SK-N-MC (cell line): ENCODE measurements around the gene RUVBL2.

Experiments used
- DNase-seq: peaks from one replicate; pipeline ENCODE4 v3.0.0-alpha.2; 2011; ENCODE audit warnings: low read depth, low spot score
- H3K27ac ChIP-seq: fragments of 200-600 bp; sonication (generic); 2 replicates; pipeline ENCODE4 v1.5.1; 2016; ENCODE audit warnings: mixed run types
- H3K36me3 ChIP-seq: fragments of 200-600 bp; sonication (generic); 2 replicates; pipeline ENCODE4 v1.6.1; 2017; ENCODE audit warnings: antibody characterized with exemption, low read length, mixed read lengths; ENCODE audit not compliant: insufficient read depth
- H3K4me3 ChIP-seq: fragments of 200-600 bp; sonication (generic); 2 replicates; pipeline ENCODE4 v1.5.1; 2016
- H3K9ac ChIP-seq: fragments of 200-600 bp; sonication (generic); 2 replicates; pipeline ENCODE4 v1.8.0; 2017; ENCODE audit warnings: mixed run types, mixed read lengths; ENCODE audit not compliant: insufficient read length
- H3K9me3 ChIP-seq: fragments of 200-600 bp; sonication (generic); 2 replicates; pipeline ENCODE4 v1.6.1; 2017; ENCODE audit warnings: low read depth, mild to moderate bottlenecking, antibody characterized with exemption, low read length, moderate library complexity, mixed read lengths
- EZH2 ChIP-seq: fragments of 200-600 bp; sonication (generic); IDR thresholded peaks from one replicate; pipeline ENCODE4 v1.6.1; 2017; ENCODE audit warnings: antibody characterized with exemption
- FOXP2 ChIP-seq: optimal IDR thresholded peaks from 2 replicates; pipeline ENCODE3; 2011; ENCODE audit warnings: mild to moderate bottlenecking, moderate library complexity; ENCODE audit not compliant: insufficient read depth; ENCODE audit errors: extremely low read length, control extremely low read depth
- POLR2AphosphoS5 ChIP-seq: IDR thresholded peaks from 2 replicates; pipeline ENCODE4 v1.6.1; 2012; ENCODE audit warnings: mild to moderate bottlenecking, low read depth, low read length, borderline replicate concordance

RUVBL2 gene

DNA sequence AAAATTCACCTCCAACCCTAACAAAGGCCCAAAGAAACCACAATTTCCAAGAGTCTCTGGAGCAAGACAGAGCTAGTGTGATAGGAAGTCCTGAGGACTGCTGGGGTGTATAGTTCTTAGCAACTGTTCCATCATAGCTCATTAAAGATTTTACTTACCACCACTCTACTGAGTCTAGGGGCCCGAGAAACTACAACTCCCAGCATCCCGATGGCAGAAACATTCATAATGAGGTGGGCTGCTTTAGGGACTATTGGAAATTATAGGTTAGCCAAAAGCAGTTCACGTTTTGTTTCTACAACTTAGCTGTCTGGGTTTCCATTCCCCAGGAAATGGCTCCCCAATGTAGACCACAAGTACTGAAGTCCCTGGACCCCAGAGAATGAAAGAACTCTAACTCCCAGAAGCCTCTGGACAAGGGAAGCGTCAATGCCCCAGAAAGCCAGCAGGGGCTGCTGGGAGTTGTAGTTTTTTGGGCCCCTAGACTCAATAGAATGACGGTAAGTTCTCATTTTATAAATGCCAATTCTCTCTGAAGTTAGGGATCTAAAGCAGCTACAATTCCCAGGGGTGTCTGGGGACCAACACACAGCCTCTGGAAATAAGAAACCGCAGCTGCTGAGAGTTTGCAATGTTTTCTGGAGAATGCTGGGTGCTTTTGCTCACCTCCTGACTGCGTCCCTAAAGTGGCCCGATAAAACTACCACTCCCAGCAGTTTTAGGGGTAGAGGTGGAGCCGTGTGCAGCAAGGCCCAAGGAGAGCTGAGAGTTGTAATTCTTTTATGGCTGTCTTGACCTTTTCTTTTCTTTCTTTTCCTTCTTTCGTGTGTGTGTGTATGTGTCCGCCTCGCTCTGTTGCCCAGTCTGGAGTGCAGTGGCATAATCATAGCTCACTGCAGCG lies 17.5 kb upstream of the RUVBL2 start:
- no peak for DNase-seq
- peaks cover 11% of the 10 kb centered on the region for H3K36me3 ChIP-seq

DNA sequence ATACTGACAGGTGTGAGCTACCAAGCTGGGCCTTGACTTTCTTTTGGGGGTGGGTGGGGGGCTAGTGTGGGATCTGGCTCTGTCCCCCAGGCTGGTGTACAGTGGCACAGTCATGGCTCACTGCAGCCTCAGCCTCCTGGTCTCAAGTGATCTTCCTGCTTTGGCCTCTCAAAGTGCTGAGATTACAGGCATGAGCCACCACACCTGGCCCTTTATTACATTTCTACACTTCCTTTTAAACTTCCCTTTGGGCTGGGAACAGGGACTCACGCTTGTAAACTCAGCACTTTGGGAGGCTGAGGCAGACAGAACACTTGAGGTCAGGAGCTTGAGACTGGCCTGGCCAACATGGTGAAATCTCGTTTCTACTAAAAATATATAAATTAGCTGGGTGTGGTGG lies 16.6 kb upstream of the RUVBL2 start:
- TF ChIP-seq EZH2 (no peak), FOXP2 (no peak), POLR2AphosphoS5 (no peak)
- no peak for DNase-seq
- peaks cover 14% of the 10 kb centered on the region for H3K36me3 ChIP-seq

More for the DNA sequence above, 17.5 kb upstream of the RUVBL2 start:
- TF ChIP-seq FOXP2, result no peak
- Histone ChIP-seq H3K9me3 (no peaks in the 10 kb centered on the region), H3K4me3 (no peak overlapping the region), H3K27ac (0 out of 2 replicates have a peak overlapping the region, but pooled peaks have one; percentile 9), H3K9ac (no peak overlapping the region)

DNA sequence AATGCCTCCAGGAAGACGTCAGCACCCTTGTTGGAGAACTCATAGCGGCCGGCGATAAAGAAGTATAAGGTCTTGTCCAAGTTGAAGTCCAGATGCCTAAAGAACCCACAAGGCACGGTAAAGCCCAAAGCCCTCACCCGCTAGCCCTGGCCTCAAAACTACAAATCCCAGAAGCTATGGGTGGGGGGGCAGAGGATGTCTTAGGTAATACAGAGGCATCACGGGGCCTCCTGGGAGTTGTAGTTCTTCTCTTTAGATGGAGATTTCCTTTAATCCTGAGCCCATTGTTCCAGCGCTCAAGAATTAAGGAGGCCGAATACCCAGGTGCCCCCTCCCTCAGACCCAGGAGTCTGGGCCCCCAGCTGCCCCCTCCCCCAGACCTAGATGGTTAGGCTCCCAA lies 11.4 kb upstream of the RUVBL2 start:
- Histone ChIP-seq H3K4me3 (no peak overlapping the region), H3K27ac (no peak overlapping the region), H3K9me3 (no peaks in the 10 kb centered on the region), H3K9ac (no peak overlapping the region), H3K36me3 (peaks cover 26% of the 10 kb centered on the region; the same call in 1 of the 2 replicates)
- no peak for DNase-seq
- TF ChIP-seq EZH2 (no peak), FOXP2 (no peak), POLR2AphosphoS5 (no peak)

More for the DNA sequence above, 16.6 kb upstream of the RUVBL2 start:
- Histone ChIP-seq H3K27ac (no peak overlapping the region), H3K9ac (no peak overlapping the region), H3K9me3 (no peaks in the 10 kb centered on the region), H3K4me3 (no peak overlapping the region)

DNA sequence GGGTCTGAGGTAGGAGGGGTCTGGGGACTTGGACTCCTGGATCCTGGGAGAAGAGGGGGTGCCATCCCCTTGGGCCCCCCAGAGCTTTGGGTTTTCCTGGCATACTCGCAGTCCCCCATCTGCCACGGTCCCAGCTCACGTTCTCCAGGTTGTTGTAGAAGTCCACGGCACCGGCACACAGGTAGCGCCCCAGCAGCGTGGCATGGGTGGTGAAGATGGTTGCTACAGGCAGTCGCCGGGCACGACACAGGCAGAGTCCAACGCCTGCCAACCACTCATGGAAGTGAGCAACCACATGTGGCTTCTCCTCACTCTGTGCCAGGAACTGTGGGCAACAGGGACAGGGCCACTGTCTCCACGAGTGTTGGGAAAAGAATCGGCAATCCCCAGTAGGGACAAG lies 8.0 kb upstream of the RUVBL2 start:
- Histone ChIP-seq H3K36me3 (peaks cover 36% of the 10 kb centered on the region; the same call in 1 of the 2 replicates), H3K9me3 (no peaks in the 10 kb centered on the region), H3K4me3 (no peak overlapping the region), H3K9ac (no peak overlapping the region), H3K27ac (no peak overlapping the region)
- no peak for TF ChIP-seq FOXP2
- TF ChIP-seq EZH2, result no peak
- TF ChIP-seq POLR2AphosphoS5, result no peak
- no peak for DNase-seq

DNA sequence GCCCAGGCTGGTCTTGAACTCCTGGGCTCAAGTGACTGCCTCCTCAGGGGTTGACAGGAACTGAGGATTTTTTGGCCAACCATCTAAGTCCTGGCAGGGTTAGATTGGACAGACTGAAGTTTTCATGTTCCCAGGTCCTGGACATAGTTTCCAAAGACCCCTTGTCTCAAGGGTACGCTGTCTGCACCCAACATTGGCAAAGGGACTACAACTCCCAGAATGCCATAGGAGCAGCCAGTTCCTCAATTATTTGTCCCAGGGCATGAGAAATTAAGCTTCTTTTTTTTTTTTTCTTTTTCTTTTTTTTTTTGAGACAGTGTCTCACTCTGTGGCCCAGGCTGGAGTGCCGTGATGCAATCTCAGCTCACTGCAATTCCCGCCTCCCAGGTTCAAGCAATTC lies 7.5 kb upstream of the RUVBL2 start:
- H3K4me3 ChIP-seq, result no peak overlapping the region
- H3K36me3 ChIP-seq, result peaks cover 36% of the 10 kb centered on the region; the same call in 1 of the 2 replicates
- TF ChIP-seq FOXP2, result no peak
- no peak for TF ChIP-seq EZH2
- TF ChIP-seq POLR2AphosphoS5, result no peak
- no peak overlapping the region for H3K27ac ChIP-seq
- DNase-seq, result no peak
- H3K9ac ChIP-seq, result no peak overlapping the region
- H3K9me3 ChIP-seq, result no peaks in the 10 kb centered on the region

DNA sequence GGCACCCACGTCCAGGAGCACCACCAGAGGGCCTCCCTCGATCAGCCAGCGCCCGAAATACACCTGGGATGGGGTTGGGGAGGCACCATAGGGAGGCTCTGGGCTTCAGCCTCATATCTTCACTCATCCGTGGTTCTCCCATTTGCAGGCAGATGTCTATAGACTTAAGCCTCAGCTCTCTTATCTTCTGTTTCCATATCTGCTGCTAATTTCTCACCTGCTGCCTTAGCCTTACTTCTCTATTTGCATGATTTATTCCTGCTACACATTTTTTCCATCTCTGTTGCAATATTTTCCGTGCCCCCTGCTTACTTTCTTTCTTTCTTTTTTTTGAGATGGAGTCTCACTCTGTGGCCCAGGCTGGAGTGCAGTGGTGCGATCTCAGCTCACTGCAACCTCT lies 6.4 kb upstream of the RUVBL2 start:
- Histone ChIP-seq H3K36me3 (peaks cover 32% of the 10 kb centered on the region; the same call in 1 of the 2 replicates), H3K27ac (no peak overlapping the region), H3K9me3 (no peaks in the 10 kb centered on the region), H3K9ac (no peak overlapping the region), H3K4me3 (no peak overlapping the region)
- no peak for DNase-seq
- TF ChIP-seq EZH2 (no peak), FOXP2 (no peak), POLR2AphosphoS5 (no peak)

DNA sequence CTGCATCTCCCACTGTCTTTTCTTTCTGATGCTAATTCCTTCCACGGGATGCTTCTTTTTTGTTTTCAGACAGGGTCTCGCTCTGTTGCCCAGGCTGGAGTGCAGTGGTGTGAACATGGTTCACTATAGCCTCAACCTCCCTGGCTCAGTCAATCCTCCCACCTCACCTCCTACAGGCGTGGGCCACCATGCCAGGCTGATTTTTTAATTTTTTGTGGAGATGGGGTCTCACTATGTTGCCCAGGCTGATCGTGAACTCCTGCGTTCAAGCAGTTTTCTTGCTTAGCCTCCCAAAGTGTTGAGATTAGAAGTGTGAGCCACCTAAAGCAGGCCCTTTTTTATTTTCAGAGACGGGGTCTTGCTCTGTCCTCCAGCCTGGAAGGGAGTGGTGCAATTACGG lies 5.4 kb upstream of the RUVBL2 start:
- Histone ChIP-seq H3K9ac (no peak overlapping the region), H3K36me3 (peaks cover 24% of the 10 kb centered on the region; the same call in 1 of the 2 replicates), H3K27ac (no peak overlapping the region), H3K9me3 (no peaks in the 10 kb centered on the region), H3K4me3 (no peak overlapping the region)
- TF ChIP-seq POLR2AphosphoS5 (no peak), EZH2 (no peak), FOXP2 (no peak)
- no peak for DNase-seq

DNA sequence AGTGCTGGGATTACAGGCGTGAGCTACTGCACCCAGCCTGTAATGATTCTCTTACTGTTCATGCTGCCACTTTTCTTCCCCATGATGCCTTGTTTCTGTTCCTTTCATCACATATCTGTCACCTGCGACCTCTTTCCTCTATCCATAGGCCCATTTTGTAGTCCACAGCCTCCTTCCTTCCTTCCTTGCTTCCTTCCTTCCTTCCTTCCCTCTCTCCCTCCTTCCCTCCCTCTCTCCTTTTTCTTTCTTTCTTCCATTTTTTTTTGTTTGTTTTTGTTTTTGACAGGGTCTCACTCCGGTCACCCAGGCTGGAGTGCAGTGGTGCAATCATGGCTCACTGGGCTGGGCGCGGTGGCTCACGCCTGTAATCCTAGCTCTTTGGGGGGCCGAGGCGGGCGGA lies 4.8 kb upstream of the RUVBL2 start:
- H3K36me3 ChIP-seq, result peaks cover 21% of the 10 kb centered on the region; the same call in 1 of the 2 replicates
- H3K9me3 ChIP-seq, result no peaks in the 10 kb centered on the region
- no peak overlapping the region for H3K4me3 ChIP-seq
- no peak for DNase-seq
- TF ChIP-seq FOXP2 (no peak), EZH2 (no peak), POLR2AphosphoS5 (no peak)
- H3K9ac ChIP-seq, result no peak overlapping the region
- H3K27ac ChIP-seq, result no peak overlapping the region
